ENCODE data around the gene GPR142. TPM values are rescaled to one million over a fixed set of nuclear protein-coding genes. Genes with fewer than 3 reads are reported as not detected.

The GPR142 gene
- total and polyA plus RNA-seq, 2 of the 13 experiments (the other 11 are each of a cell fraction or from before 2014, with no cell fraction given), result not detected

DNA sequence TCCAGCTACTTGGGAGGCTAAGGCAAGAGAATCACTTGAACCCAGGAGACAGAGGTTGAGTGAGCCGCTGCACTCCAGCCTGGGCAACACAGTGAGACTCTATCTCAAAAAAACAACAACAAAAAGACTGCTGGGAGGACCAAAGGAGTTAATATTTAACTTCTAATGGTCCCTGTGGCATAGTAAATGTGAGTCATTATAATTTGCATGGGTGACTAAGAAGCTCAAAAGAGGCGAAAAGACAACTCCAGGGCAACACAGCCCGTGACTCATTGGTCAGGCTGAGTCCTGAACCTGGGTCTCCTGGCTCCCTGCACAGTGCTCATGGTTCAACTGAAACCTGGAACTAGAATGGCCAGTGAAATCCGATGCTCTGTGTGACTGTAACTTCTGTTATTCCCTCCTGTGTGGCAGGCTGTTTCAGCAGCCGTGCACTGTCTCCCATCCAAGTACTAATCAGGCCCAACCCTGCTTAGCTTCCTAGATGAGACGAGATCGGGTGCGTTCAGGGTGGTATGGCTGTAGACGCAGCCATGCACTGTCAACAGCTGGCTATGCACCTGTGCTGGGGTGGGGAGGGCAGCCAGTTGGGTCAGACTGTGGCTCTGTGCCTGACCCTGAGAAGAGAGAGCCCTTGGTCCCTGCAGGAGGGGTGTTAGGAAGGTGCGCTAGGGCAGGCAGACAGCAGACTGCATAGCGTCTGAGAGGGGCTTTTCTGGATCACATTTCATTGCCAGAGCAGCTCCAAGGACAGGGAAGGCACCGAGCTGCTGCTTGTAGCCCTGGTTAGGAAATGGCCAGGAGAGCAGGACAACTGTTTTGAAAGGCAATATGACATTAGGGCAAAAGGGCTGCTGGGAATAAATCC, 50.1 kb downstream of the GPR142 start (continued):
- no peak for TF ChIP-seq POLR2AphosphoS2 (IDR thresholded peaks at IDR 0.05; ENCODE audit: low read depth, low read length)
- peak; percentile 71 for TF ChIP-seq ZNF567 (CRISPR knock-in tag; IDR thresholded peaks at IDR 0.05; ENCODE audit: borderline replicate concordance)
- TF ChIP-seq, protein P1, sequence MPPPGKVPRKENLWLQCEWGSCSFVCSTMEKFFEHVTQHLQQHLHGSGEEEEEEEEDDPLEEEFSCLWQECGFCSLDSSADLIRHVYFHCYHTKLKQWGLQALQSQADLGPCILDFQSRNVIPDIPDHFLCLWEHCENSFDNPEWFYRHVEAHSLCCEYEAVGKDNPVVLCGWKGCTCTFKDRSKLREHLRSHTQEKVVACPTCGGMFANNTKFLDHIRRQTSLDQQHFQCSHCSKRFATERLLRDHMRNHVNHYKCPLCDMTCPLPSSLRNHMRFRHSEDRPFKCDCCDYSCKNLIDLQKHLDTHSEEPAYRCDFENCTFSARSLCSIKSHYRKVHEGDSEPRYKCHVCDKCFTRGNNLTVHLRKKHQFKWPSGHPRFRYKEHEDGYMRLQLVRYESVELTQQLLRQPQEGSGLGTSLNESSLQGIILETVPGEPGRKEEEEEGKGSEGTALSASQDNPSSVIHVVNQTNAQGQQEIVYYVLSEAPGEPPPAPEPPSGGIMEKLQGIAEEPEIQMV (CRISPR knock-in tag; IDR thresholded peaks at IDR 0.05; ENCODE audit: low read depth), result no peak
- TF ChIP-seq CAMTA2 (CRISPR knock-in tag; IDR thresholded peaks at IDR 0.05; ENCODE audit: borderline replicate concordance), result no peak
- TF ChIP-seq ZFP36L2 (CRISPR knock-in tag; IDR thresholded peaks at IDR 0.05), result no peak
- TF ChIP-seq, protein P2, sequence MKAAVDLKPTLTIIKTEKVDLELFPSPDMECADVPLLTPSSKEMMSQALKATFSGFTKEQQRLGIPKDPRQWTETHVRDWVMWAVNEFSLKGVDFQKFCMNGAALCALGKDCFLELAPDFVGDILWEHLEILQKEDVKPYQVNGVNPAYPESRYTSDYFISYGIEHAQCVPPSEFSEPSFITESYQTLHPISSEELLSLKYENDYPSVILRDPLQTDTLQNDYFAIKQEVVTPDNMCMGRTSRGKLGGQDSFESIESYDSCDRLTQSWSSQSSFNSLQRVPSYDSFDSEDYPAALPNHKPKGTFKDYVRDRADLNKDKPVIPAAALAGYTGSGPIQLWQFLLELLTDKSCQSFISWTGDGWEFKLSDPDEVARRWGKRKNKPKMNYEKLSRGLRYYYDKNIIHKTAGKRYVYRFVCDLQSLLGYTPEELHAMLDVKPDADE (CRISPR knock-in tag; IDR thresholded peaks at IDR 0.05), result no peak
- no peak for TF ChIP-seq NCOA5 (CRISPR knock-in tag; IDR thresholded peaks at IDR 0.05)
- TF ChIP-seq ADNP (CRISPR knock-in tag; IDR thresholded peaks at IDR 0.05), result peak; percentile 92
- TF ChIP-seq SIX4 (CRISPR knock-in tag; IDR thresholded peaks at IDR 0.05), result peak; percentile 49
- TF ChIP-seq, protein P3, sequence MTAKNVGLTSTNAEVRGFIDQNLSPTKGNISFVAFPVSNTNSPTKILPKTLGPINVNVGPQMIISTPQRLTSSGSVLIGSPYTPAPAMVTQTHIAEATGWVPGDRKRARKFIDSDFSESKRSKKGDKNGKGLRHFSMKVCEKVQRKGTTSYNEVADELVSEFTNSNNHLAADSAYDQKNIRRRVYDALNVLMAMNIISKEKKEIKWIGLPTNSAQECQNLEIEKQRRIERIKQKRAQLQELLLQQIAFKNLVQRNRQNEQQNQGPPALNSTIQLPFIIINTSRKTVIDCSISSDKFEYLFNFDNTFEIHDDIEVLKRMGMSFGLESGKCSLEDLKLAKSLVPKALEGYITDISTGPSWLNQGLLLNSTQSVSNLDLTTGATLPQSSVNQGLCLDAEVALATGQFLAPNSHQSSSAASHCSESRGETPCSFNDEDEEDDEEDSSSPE (CRISPR knock-in tag; IDR thresholded peaks at IDR 0.05), result no peak
- TF ChIP-seq, protein P4, sequence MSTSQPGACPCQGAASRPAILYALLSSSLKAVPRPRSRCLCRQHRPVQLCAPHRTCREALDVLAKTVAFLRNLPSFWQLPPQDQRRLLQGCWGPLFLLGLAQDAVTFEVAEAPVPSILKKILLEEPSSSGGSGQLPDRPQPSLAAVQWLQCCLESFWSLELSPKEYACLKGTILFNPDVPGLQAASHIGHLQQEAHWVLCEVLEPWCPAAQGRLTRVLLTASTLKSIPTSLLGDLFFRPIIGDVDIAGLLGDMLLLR (CRISPR knock-in tag; IDR thresholded peaks at IDR 0.05), result no peak
- TF ChIP-seq ZNF292 (CRISPR knock-in tag; IDR thresholded peaks at IDR 0.05; ENCODE audit: borderline replicate concordance, low read depth), result peak; percentile 78; the same call in 1 of the 2 replicates
- no peak for TF ChIP-seq RFX1 (IDR thresholded peaks at IDR 0.05)
- TF ChIP-seq ZNF816 (CRISPR knock-in tag; IDR thresholded peaks at IDR 0.05; ENCODE audit: borderline replicate concordance), result no peak
- peak; percentile 82 for TF ChIP-seq PHF21A (CRISPR knock-in tag; IDR thresholded peaks at IDR 0.05)
- TF ChIP-seq, protein P5, sequence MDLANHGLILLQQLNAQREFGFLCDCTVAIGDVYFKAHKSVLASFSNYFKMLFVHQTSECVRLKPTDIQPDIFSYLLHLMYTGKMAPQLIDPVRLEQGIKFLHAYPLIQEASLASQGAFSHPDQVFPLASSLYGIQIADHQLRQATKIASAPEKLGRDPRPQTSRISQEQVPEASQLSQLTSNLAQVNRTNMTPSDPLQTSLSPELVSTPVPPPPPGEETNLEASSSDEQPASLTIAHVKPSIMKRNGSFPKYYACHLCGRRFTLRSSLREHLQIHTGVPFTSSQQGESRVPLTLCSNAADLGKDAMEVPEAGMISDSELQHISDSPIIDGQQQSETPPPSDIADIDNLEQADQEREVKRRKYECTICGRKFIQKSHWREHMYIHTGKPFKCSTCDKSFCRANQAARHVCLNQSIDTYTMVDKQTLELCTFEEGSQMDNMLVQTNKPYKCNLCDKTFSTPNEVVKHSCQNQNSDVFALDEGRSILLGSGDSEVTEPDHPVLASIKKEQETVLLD (CRISPR knock-in tag; IDR thresholded peaks at IDR 0.05; ENCODE audit: low read depth), result no peak
- no peak for TF ChIP-seq ZNF17 (CRISPR knock-in tag; IDR thresholded peaks at IDR 0.05)
- TF ChIP-seq MED8 (CRISPR knock-in tag; IDR thresholded peaks at IDR 0.05; ENCODE audit: insufficient replicate concordance), result no peak
- no peak for TF ChIP-seq ZNF382 (CRISPR knock-in tag; IDR thresholded peaks at IDR 0.05; ENCODE audit: borderline replicate concordance)
- TF ChIP-seq ZNF788 (CRISPR knock-in tag; IDR thresholded peaks at IDR 0.05; ENCODE audit: borderline replicate concordance), result peak; percentile 65; the same call in 1 of the 2 replicates
- peak; percentile 97 for TF ChIP-seq KDM1A (CRISPR knock-in tag; IDR thresholded peaks at IDR 0.05)
- no peak for TF ChIP-seq SRSF9 (IDR thresholded peaks at IDR 0.05; ENCODE audit: borderline replicate concordance, insufficient read depth, low read depth, low read length, poor library complexity, severe bottlenecking)
- TF ChIP-seq TAF1 (CRISPR knock-in tag; IDR thresholded peaks at IDR 0.05), result peak; percentile 39; the same call in 1 of the 2 replicates
- TF ChIP-seq ZSCAN20 (CRISPR knock-in tag; IDR thresholded peaks at IDR 0.05; ENCODE audit: borderline replicate concordance), result no peak

Measured in HepG2 (cell line).